ENCODE measurements around the gene KRTAP12-4. TPM values are rescaled to one million over a fixed set of nuclear protein-coding genes. Genes with fewer than 3 reads are reported as not detected.
A peak's percentile ranks its signal among the peaks of the same experiment; 100 is the strongest.
"Not testable (repeated sequence)": the region's sequence is repeated elsewhere in the genome, so short reads cannot be mapped to it uniquely, and the experiment has no call there.

Gene KRTAP12-4
- total RNA-seq, 1 donor from 2014 or later, result not detected

GRCh38 chr21:44637018-44637850 is 17.2 kb downstream of the KRTAP12-4 start, which contains the start of gene KRTAP10-10:
TSS of gene KRTAP10-10 (plus strand) at chr21:44637356. CDS start at chr21:44637418, 62 bp downstream.
- no peak for ATAC-seq
- DNase-seq (ENCODE audit: low spot score), result no peak

GRCh38 chr21:44636209-44637017 is 18.0 kb downstream of the KRTAP12-4 start:
- no peak for DNase-seq (ENCODE audit: low spot score)
- ATAC-seq, result no peak

GRCh38 chr21:44632067-44632466 is 22.4 kb downstream of the KRTAP12-4 start:
- ATAC-seq (no peak), DNase-seq (ENCODE audit: low spot score) (no peak)

DNA sequence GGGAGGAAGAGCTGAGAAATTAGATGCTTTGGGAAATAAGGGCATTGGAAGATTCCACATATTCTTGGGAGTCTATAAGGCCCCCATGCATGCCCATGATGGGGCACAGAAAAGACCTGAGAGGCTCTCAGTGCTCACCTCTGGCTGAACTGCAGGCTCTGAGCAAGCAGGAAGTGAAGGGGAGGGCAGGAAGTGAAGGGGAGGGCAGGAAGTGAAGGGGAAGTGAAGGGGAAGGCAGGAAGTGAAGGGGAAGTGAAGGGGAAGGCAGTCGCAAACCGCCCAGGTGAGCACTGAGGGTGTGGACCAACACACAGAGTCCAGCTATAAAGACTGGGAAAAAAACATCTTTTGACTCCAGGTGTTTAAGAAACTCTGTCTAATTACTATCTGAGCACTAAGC is 24.0 kb downstream of the KRTAP12-4 start:
- DNase-seq (ENCODE audit: low spot score) (no peak), ATAC-seq (no peak)

DNA sequence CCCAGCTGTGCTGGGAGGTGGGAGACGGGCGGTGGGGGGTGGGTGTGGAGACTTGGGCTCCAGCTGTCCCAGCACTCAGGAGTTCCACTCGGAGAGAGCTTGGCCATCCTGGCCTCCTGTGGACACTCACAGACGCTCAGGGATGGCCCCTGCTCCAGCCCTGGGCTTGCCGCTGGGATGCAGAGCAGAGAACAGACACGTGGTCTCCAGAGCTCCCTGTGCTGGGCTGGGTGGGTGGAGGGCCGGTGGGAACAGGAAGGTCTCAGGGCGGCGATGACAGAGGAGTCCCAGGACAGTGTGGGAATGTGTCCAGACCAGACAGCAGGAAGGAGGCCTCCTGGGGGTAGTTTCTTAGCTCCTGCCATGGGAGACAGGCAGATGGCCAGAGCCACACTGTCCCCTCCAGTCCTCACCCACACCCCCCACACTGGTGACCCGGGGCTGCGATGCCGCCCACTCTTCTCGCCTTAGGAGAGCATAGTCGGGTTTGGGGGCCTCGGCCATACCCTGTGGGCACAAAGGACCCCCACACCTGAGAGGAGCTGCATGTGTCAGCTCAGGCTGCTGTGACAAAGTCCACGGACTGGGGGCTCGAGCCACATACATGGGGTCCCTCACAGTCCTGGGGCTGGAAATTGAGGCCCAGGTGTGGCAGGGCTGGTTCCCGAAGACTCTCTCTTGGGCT is 25.6 kb downstream of the KRTAP12-4 start:
- ATAC-seq (no peak), DNase-seq (ENCODE audit: low spot score) (no peak)

DNA sequence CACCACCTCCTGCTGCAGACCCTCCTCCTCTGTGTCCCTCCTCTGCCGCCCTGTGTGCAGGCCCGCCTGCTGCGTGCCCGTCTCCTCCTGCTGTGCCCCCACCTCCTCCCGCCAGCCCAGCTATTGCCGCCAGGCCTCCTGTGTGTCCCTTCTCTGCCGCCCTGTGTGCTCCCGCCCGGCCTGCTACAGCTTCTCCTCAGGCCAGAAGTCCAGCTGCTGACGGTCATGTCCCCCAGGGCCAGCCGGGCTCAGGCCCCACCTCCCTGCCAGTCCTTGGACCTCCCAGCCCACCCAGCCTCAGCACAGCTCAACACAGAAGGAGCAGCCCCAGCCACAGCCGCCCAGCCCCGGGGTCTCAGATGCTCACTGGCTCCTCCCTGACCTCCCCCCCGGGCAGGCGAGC is 26.6 kb downstream of the KRTAP12-4 start:
- DNase-seq (ENCODE audit: low spot score); ATAC-seq: not testable (repeated sequence)

DNA sequence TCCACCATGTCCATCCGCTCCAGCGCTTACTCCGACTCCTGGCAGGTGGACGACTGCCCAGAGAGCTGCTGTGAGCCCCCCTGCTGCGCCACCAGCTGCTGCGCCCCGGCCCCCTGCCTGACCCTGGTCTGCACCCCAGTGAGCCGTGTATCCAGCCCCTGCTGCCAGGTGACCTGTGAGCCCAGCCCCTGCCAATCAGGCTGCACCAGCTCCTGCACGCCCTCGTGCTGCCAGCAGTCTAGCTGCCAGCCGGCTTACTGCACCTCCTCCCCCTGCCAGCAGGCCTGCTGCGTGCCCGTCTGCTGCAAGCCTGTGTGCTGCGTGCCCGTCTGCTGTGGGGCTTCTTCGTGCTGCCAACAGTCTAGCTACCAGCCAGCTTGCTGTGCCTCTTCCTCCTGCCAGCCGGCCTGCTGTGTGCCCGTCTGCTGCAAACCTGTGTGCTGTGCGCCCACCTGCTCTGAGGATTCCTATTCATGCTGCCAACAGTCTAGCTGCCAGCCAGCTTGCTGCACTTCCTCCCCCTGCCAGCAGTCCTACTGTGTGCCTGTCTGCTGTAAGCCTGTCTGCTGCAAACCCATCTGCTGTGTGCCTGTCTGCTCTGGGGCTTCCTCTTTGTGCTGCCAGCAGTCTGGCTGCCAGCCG is 27.2 kb downstream of the KRTAP12-4 start:
- ATAC-seq; DNase-seq (ENCODE audit: low spot score): not testable (repeated sequence)

GRCh38 chr21:44626673-44627143 is 27.8 kb downstream of the KRTAP12-4 start, which contains the start of gene KRTAP10-9:
TSS of gene KRTAP10-9 (plus strand) at chr21:44627093. CDS start at chr21:44627172, 79 bp downstream.
- no peak for DNase-seq (ENCODE audit: low spot score)
- no peak for ATAC-seq

GRCh38 chr21:44626262-44626661 is 28.2 kb downstream of the KRTAP12-4 start:
- ATAC-seq (no peak), DNase-seq (ENCODE audit: low spot score) (no peak)

DNA sequence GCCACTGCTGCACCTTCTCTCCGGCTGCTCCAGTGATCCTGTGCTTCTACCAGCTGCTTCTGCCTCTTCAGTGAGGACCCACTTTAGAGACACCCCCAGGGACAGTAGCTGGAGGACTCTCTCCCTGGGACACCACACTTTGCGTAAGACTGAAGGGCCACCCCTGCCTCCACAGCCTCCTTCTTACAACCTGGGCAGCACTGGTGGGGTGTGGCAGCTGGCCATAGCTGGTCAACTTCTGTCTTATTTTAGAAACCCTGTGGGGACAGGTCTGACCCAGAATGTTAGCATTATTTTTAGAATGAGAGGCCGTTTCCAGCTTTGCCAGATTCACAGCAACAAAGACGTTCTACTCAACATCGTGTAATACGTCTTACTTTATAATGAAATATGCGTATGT is 28.7 kb downstream of the KRTAP12-4 start:
- ATAC-seq, result no peak

GRCh38 chr21:44623575-44623974 is 30.9 kb downstream of the KRTAP12-4 start:
- no peak for DNase-seq (ENCODE audit: low spot score)
- ATAC-seq, result no peak

More for the DNA sequence above, 28.7 kb downstream of the KRTAP12-4 start:
- no peak for DNase-seq (ENCODE audit: low spot score)

DNA sequence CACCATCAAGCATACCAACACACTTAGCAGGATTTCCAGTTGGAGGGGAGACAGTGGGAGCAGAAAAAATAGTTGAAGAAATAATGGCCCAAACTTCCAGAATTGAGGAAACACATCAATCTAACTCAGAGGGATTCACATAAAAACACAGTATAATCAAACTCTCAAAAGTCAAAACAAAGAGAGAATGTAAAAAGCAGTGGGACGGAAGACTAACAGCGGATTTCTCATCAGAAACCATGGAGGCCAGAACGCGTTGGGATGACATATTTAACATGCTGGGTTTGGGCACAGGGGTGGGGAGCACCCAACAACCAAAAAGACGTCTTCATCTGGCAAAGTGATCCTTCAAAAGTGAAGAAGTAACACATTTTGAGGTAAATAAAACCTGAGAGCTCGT is 34.6 kb downstream of the KRTAP12-4 start:
- no peak for ATAC-seq

GRCh38 chr21:44618909-44619308 is 35.5 kb downstream of the KRTAP12-4 start:
- DNase-seq (ENCODE audit: low spot score), result no peak
- no peak for ATAC-seq

More for the DNA sequence above, 34.6 kb downstream of the KRTAP12-4 start:
- DNase-seq (ENCODE audit: low spot score), result no peak

DNA sequence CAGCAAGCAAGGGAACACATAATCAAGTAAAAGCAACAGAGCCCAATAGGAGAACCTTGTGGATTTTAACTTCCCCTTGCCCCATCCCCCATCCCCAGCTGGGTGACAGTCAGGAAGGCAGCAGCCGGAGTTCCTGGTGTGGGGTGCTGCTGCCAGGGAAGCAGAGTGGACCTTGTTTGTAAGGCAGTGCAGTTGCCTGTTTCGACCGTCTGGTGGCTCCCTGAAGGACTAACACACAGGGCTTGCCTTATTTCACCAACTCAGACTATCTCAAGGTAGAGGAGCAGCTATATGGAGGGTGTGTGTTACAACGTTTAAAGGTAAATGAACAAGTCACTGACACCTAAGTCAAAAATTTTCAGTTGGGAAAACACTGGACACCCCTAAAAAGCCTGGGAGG is 36.0 kb downstream of the KRTAP12-4 start:
- DNase-seq (ENCODE audit: low spot score) (peak; percentile 47), ATAC-seq (peak; percentile 84)

DNA sequence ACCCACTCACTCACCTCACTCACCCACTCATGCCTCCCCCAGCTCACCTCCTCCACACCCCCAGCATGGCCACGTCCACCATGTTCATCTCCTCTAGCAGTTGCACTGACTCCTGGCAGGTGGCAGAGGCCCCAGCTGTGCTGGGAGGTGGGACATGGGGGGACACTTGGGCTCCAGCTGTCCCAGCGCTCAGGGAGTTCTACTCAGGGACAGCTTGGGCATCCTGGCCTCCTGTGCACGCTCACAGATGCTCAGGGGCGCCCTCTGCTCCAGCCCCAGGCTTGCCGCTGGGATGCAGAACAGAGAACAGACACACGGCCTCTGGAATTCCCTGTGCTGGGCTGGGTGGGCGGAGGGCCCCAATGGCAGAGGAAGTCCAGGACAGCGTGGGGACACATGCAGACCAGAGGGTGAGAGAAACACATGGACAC is 37.4 kb downstream of the KRTAP12-4 start:
- ATAC-seq, result no peak
- DNase-seq (ENCODE audit: low spot score), result no peak

DNA sequence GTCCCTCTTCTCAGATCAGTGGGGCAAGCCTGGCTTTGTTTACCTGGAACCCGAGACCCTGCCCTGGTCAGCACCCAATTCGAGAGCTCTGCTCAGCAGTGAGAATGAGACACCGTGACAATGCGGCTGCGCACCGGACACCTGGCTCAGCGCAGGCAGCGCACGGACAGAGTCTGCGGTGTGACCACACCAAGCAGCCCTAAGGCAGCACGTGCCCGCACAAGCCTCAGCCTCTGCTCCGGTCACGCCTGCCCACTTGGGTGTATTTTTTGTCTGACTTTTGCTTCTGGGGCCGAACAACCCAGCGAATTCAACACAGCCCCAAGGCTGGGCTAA is 37.9 kb downstream of the KRTAP12-4 start:
- DNase-seq (ENCODE audit: low spot score) (no peak), ATAC-seq (no peak)

DNA sequence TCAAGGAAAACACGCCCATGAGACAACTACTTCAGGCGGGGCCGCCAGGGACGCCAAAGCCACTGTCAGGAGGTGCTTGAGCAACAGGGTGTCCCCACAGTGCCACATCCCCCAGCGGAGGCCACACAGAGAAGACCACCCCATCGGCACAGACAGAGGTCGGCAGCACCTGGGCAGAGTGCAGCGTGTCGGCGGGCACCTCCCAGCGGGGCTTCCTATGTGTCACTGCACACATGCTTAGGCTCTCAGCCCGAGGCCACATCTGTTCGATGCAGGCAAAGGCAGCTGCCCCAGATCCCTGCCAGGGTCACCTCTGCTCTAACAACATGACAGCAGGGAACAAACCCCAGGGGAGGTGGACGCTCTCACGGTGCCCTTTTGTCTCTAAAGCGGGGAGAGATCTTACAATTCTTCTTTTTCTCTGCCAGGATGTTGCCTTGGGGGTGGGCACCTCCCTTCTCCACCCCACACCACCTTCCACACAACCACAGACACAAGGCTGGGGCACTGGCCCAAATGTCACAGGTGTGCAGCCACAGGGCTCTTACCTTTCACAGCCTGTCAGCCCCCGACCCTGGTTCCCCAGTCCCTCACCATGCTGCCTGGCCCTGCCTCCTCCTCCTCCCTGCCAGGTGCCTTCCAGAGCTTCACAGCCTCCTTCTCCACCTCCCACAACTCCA is 38.4 kb downstream of the KRTAP12-4 start:
- DNase-seq (ENCODE audit: low spot score) (no peak), ATAC-seq (no peak)

- DNase-seq (ENCODE audit: low spot score), result no peak
- ATAC-seq, result no peak
Measured at GRCh38 chr21:44615466-44615865, 39.0 kb downstream of the KRTAP12-4 start.

GRCh38 chr21:44614961-44615391 is 39.5 kb downstream of the KRTAP12-4 start:
- no peak for ATAC-seq
- no peak for DNase-seq (ENCODE audit: low spot score)

- DNase-seq (ENCODE audit: low spot score), result no peak
- ATAC-seq, result no peak
Measured at GRCh38 chr21:44614161-44614631, 40.3 kb downstream of the KRTAP12-4 start.
